Breast epithelium (tissue), 4 donors: ENCODE results near the gene FCGBP. TPM values are rescaled to one million over a fixed set of nuclear protein-coding genes. Genes with fewer than 3 reads are reported as not detected.

Experiments used
- DNase-seq, 2 donors: peaks; one replicate each; pipeline ENCODE4 v3.0.0-alpha.2; 2019; ENCODE audit warnings: low spot score in 2 of 2
- H3K27ac ChIP-seq, 2 donors: fragments of 200-600 bp; sonication (generic) in 1 of 2; one replicate each; pipeline ENCODE4 v1.5.1; 2016 to 2019; ENCODE audit warnings: mild to moderate bottlenecking in 1 of 2
- H3K27me3 ChIP-seq, 2 donors: fragments of 200-600 bp; sonication (generic) in 1 of 2; one replicate each; pipeline versions ENCODE4 v1.5.1 to v1.6.0; 2017 to 2019; ENCODE audit warnings: control low read depth in 1 of 2, mild to moderate bottlenecking in 1 of 2
- H3K36me3 ChIP-seq: fragments of 200-600 bp; one replicate; pipeline ENCODE4 v1.5.1; 2019
- H3K4me1 ChIP-seq, 2 donors: fragments of 200-600 bp; sonication (generic); one replicate each; pipeline ENCODE4 v1.5.1; 2016 to 2019; ENCODE audit warnings: control low read depth in 1 of 2
- H3K4me3 ChIP-seq, 3 donors: fragments of 200-600 bp; sonication (generic); 1 replicate in 2 of 3; 2 replicates in 1 of 3; pipeline ENCODE4 v1.5.1; 2016 to 2019; ENCODE audit warnings: mild to moderate bottlenecking in 3 of 3, moderate library complexity in 2 of 3
- H3K9me3 ChIP-seq, 2 donors: fragments of 200-600 bp; sonication (generic) in 1 of 2; one replicate each; pipeline ENCODE4 v1.5.1; 2016 to 2019; ENCODE audit warnings: control low read depth in 1 of 2
- POLR2A ChIP-seq: fragments of 450-650 bp; IDR thresholded peaks from one replicate; pipeline ENCODE4 v1.6.1; 2016; ENCODE audit warnings: antibody characterized with exemption, mild to moderate bottlenecking, moderate library complexity
- POLR2AphosphoS5 ChIP-seq, 3 donors: sonication (generic); formaldehyde crosslinking; IDR thresholded peaks; one replicate each; pipeline ENCODE4 v1.6.1; 2017; ENCODE audit warnings: antibody characterized with exemption in 3 of 3
- intact Hi-C: fragments of 100-400 bp; cut with DNase I; formaldehyde crosslinking; loops from one replicate; pipeline ENCODE4 v1.15.1; 2023; ENCODE audit warnings: low total_unique reads
- total RNA-seq, 3 donors: library from RNA; depleted of rRNA; stranded (reverse); fragments of >200 nt; gene quantifications; one replicate each; pipeline ENCODE4 v1.1.0, GENCODE V29; 2016
- TF ChIP-seq, protein P1 (sequence below), 3 donors: fragments of 450-650 bp; IDR thresholded peaks; one replicate each; pipeline ENCODE4 v1.5.1; 2016 to 2017; ENCODE audit warnings: antibody characterized with exemption in 3 of 3, mild to moderate bottlenecking in 3 of 3, moderate library complexity in 3 of 3

The FCGBP gene
- total RNA-seq, 3 donors from 2014 or later: 25.9 to 77.3 (median 28.2) TPM

DNA sequence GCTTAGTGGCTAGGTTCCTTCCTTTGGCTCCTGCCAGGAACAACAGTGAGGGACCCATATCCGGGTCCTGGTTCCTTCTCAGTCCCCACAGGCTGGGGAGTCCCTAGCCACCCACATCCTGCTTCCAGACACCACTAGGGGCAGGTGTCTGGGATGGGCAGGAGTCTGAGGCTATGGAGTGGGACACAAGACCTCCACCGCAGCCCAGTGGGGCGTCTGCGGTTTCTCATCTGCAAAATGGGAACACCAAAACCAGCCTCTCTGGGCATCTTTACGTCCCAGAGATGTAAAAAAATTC, 879 bp upstream of the FCGBP start:
- DNase-seq: no peak
- Histone ChIP-seq H3K27me3 (peaks cover 0 to 18% of the 10 kb centered on the region in 2 donors), H3K4me3 (no peak overlapping the region), H3K4me1 (no peaks in the 10 kb centered on the region), H3K36me3 (no peaks in the 10 kb centered on the region), H3K9me3 (peaks cover 6 to 10% of the 10 kb centered on the region in 2 donors), H3K27ac (no peak overlapping the region)
- no peak for TF ChIP-seq POLR2AphosphoS5 (IDR thresholded peaks at IDR 0.05)
- TF ChIP-seq, protein P1, sequence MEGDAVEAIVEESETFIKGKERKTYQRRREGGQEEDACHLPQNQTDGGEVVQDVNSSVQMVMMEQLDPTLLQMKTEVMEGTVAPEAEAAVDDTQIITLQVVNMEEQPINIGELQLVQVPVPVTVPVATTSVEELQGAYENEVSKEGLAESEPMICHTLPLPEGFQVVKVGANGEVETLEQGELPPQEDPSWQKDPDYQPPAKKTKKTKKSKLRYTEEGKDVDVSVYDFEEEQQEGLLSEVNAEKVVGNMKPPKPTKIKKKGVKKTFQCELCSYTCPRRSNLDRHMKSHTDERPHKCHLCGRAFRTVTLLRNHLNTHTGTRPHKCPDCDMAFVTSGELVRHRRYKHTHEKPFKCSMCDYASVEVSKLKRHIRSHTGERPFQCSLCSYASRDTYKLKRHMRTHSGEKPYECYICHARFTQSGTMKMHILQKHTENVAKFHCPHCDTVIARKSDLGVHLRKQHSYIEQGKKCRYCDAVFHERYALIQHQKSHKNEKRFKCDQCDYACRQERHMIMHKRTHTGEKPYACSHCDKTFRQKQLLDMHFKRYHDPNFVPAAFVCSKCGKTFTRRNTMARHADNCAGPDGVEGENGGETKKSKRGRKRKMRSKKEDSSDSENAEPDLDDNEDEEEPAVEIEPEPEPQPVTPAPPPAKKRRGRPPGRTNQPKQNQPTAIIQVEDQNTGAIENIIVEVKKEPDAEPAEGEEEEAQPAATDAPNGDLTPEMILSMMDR (IDR thresholded peaks at IDR 0.05): no peak
- TF ChIP-seq POLR2A: no peak
- intact Hi-C loops: no loop called here

DNA sequence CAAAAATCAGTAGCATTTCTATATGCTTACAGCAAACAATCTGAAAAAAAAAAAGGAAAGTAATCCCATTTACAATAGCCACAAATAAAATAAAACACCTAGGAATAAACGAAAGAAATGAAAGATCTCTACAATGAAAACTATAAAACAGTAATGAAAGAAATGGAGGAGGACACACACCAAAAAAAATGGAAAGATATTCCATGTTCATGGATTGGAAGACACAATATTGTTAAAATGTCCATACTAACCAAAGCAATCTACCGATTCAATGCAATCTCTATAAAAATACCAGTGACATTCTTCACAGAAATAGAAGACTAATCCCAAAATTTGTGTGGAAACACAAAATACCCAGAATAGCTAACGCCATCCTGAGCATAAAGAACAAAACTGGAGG, 4.7 kb downstream of the FCGBP start:
- intact Hi-C loops: no loop called here
- no peaks in the 10 kb centered on the region for H3K9me3 ChIP-seq
- peaks cover 0 to 5% of the 10 kb centered on the region in 2 donors for H3K27me3 ChIP-seq
- H3K36me3 ChIP-seq: no peaks in the 10 kb centered on the region
- no peak for DNase-seq
- no peaks in the 10 kb centered on the region for H3K4me1 ChIP-seq
- H3K4me3 ChIP-seq: no peak overlapping the region
- H3K27ac ChIP-seq: no peak overlapping the region
- TF ChIP-seq POLR2A: no peak
- no peak for TF ChIP-seq POLR2AphosphoS5 (IDR thresholded peaks at IDR 0.05)
- TF ChIP-seq, protein P1 (IDR thresholded peaks at IDR 0.05): no peak

DNA sequence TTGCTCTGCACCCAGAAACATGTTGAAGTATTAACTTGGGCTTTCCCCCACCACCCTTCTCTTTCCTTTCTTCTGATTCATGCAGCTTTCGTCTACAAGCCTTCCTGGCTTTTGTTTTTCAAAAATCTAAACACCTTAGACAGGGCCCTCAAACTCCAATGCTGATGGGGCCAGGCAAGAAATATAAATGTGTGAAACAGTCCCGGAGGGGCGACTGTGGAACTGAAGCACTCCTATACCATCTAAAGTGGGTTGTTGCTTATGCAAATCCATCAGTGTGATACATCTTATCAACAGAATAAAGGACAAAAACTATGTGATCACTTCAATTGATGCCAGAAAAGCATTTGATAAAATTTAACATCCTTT, 6.1 kb downstream of the FCGBP start:
- H3K36me3 ChIP-seq: no peaks in the 10 kb centered on the region
- H3K9me3 ChIP-seq: no peaks in the 10 kb centered on the region
- no peaks in the 10 kb centered on the region for H3K4me1 ChIP-seq
- H3K27ac ChIP-seq: no peak overlapping the region
- TF ChIP-seq POLR2AphosphoS5 (IDR thresholded peaks at IDR 0.05): no peak
- TF ChIP-seq, protein P1 (IDR thresholded peaks at IDR 0.05): no peak
- TF ChIP-seq POLR2A: no peak
- intact Hi-C loops: no loop called here
- no peak for DNase-seq
- H3K4me3 ChIP-seq: no peak overlapping the region
- H3K27me3 ChIP-seq: no peaks in the 10 kb centered on the region

DNA sequence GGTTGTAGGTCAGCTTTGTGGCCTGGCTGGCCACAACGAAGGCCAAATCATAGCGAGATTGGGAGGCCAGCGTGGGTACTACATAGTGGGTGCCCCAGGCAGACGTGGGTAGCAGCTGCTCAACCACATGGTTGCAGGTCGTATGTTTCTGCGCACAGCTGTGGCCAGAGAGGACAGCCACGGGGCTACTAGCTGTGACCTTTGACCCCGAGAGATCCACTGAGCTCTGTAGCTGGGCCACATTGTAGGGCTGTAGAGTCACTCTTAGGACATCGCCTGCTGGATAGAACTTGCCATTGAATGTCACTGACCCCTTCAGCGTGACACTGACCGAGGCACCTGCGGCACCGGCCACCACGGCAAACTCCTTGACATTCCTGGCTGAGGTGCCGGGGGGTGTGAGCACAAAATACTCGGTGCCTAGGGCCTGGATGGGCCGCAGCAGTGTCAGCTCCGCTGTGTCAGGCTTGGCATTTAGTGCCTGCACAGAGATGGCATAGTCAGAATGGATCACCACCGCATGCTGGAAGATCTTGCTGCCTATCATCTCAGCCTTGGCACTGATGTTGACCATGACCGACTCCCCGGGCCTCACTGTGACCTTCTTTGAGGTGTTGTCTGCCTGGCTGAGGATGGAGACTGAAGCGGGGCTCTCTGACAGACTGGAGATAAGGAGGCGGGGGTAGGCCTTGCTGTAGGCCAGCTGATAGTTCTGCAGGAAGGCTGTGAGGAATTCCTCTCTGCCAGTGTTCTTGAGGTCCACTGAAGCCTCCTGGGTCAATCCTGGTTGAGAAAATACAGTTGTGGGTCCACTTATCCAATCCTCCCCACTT, 6.7 kb downstream of the FCGBP start:
- Histone ChIP-seq H3K27me3 (no peaks in the 10 kb centered on the region), H3K4me3 (no peak overlapping the region), H3K36me3 (no peaks in the 10 kb centered on the region), H3K4me1 (no peaks in the 10 kb centered on the region), H3K9me3 (no peaks in the 10 kb centered on the region), H3K27ac (no peak overlapping the region)
- TF ChIP-seq, protein P1 (IDR thresholded peaks at IDR 0.05): no peak
- no peak for TF ChIP-seq POLR2AphosphoS5 (IDR thresholded peaks at IDR 0.05)
- no peak for TF ChIP-seq POLR2A
- no peak for DNase-seq
- intact Hi-C loops: no loop called here

DNA sequence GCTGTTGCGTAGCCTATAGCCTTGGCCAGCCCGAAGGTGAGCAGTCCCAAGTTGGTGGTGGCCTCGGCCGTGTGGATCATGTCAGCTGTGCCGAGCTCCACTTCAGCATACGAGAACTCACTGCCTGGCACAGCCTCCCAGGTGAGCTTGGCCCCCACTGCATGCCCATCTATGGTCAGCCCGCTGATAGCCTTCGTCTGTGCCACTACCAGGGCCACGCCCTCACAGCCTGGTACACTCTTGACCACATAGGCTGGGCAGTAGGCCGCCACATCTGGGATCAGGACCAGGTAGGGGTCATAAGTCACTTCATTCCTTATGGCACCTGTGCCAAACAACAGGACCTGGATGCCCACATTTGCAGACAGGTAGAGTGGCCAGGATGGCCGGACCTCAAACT, 7.4 kb downstream of the FCGBP start:
- TF ChIP-seq POLR2A: no peak
- no peak for TF ChIP-seq POLR2AphosphoS5 (IDR thresholded peaks at IDR 0.05)
- TF ChIP-seq, protein P1 (IDR thresholded peaks at IDR 0.05): no peak
- Histone ChIP-seq H3K4me3 (no peak overlapping the region), H3K4me1 (no peaks in the 10 kb centered on the region), H3K36me3 (no peaks in the 10 kb centered on the region), H3K27ac (no peak overlapping the region), H3K9me3 (no peaks in the 10 kb centered on the region), H3K27me3 (no peaks in the 10 kb centered on the region)
- intact Hi-C loops: no loop called here
- no peak for DNase-seq
